ENCODE results near the gene LSM2. TPM values are rescaled to one million over a fixed set of nuclear protein-coding genes. Genes with fewer than 3 reads are reported as not detected.
"Not testable (repeated sequence)": the region's sequence is repeated elsewhere in the genome, so short reads cannot be mapped to it uniquely, and the experiment has no call there.

LSM2 gene
- polyA plus RNA-seq, 2 donors: 25.6 to 42.9 TPM

DNA sequence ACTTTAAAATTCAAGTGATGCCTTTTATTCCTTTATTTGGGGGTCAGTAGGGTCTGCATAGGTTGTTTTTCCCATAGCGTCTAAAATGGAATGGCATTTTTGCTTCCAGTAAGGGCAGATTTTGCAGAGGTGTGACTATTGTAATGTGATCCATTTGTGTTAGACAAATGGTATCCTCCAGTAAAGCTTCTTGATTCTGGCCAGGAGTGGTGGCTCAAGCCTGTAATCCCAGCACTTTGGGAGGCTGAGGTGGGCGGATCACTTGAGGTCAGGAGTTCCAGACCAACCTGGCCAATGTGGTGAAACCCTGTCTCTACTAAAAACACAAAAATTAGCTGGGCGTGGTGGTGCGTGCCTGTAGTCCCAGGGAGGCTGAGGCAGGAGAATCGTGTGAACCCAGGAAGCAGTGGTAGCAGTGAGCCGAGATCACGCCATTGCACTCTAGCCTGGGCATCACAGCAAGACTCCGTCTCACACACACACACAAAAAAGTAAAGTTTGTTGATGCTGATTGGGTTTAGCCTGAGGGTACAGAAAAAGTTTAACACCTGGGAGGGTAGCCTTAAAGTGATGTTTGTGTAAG is 11.3 kb upstream of the LSM2 start:
- not testable (repeated sequence) for H3K27me3 ChIP-seq (ENCODE audit: control insufficient read depth in 1 of 2, insufficient read depth in 2 of 2, low read length in 2 of 2); H3K9me3 ChIP-seq (ENCODE audit: control insufficient read depth in 2 of 2, insufficient read depth in 1 of 2, low read depth in 1 of 2, low read length in 1 of 2); H3K36me3 ChIP-seq (ENCODE audit: control insufficient read depth in 2 of 2, insufficient read depth in 2 of 2, low read length in 1 of 2); H3K4me1 ChIP-seq (ENCODE audit: control insufficient read depth in 2 of 2, insufficient read depth in 2 of 2, low read length in 1 of 2)
- WGBS, 2 donors: 19 to 44% methylated on average over 8 of the region's 8 CpGs
- Histone ChIP-seq H3K4me3 (ENCODE audit: low read depth in 1 of 2, low read length in 2 of 2) (peak overlapping the region; percentile 45 to 52), H3K27ac (ENCODE audit: low read depth in 2 of 2, low read length in 1 of 2) (peak overlapping the region; percentile 66 to 77)

DNA sequence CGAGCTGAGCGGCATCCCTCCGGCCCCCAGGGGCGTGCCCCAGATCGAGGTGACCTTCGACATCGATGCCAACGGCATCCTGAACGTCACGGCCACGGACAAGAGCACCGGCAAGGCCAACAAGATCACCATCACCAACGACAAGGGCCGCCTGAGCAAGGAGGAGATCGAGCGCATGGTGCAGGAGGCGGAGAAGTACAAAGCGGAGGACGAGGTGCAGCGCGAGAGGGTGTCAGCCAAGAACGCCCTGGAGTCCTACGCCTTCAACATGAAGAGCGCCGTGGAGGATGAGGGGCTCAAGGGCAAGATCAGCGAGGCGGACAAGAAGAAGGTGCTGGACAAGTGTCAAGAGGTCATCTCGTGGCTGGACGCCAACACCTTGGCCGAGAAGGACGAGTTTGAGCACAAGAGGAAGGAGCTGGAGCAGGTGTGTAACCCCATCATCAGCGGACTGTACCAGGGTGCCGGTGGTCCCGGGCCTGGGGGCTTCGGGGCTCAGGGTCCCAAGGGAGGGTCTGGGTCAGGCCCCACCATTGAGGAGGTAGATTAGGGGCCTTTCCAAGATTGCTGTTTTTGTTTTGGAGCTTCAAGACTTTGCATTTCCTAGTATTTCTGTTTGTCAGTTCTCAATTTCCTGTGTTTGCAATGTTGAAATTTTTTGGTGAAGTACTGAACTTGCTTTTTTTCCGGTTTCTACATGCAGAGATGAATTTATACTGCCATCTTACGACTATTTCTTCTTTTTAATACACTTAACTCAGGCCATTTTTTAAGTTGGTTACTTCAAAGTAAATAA is 10.6 kb upstream of the LSM2 start:
- 17 to 29% methylated on average over 12 to 15 of the region's 37 CpGs for WGBS, 2 donors
- not testable (repeated sequence) for H3K36me3 ChIP-seq (ENCODE audit: control insufficient read depth in 2 of 2, insufficient read depth in 2 of 2, low read length in 1 of 2); H3K9me3 ChIP-seq (ENCODE audit: control insufficient read depth in 2 of 2, insufficient read depth in 1 of 2, low read depth in 1 of 2, low read length in 1 of 2); H3K4me1 ChIP-seq (ENCODE audit: control insufficient read depth in 2 of 2, insufficient read depth in 2 of 2, low read length in 1 of 2); H3K27me3 ChIP-seq (ENCODE audit: control insufficient read depth in 1 of 2, insufficient read depth in 2 of 2, low read length in 2 of 2)
- Histone ChIP-seq H3K27ac (ENCODE audit: low read depth in 2 of 2, low read length in 1 of 2) (peak overlapping the region; percentile 69 to 81), H3K4me3 (ENCODE audit: low read depth in 1 of 2, low read length in 2 of 2) (peak overlapping the region; percentile 52 to 70)

DNA sequence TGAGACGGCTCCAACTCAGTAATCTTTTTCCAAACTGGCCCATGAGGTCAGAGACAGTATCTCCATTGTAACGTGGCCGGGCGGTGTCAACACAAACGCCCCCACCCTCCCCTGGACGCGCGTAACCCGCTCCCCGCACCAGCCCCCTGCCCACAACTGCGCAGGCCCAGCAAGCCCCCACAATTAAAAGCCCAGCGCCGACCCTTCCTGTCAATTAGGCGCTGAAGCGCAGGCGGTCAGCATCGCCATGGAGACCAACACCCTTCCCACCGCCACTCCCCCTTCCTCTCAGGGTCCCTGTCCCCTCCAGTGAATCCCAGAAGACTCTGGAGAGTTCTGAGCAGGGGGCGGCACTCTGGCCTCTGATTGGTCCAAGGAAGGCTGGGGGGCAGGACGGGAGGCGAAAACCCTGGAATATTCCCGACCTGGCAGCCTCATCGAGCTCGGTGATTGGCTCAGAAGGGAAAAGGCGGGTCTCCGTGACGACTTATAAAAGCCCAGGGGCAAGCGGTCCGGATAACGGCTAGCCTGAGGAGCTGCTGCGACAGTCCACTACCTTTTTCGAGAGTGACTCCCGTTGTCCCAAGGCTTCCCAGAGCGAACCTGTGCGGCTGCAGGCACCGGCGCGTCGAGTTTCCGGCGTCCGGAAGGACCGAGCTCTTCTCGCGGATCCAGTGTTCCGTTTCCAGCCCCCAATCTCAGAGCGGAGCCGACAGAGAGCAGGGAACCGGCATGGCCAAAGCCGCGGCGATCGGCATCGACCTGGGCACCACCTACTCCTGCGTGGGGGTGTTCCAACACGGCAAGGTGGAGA is 8.5 kb upstream of the LSM2 start, which contains the start of the genes HSPA1A and HSPA1L:
TSS of gene HSPA1A (plus strand) at position 519 of the 814 bp plus-strand sequence. CDS start at position 733, 214 bp downstream.
TSS of gene HSPA1L (minus strand) at position 259 of the 814 bp plus-strand sequence. CDS start 3,311 bp downstream, outside the sequence.
- Histone ChIP-seq H3K4me3 (ENCODE audit: low read depth in 1 of 2, low read length in 2 of 2) (peak within 1 kb of the TSS; percentile 75 to 84), H3K27me3 (ENCODE audit: control insufficient read depth in 1 of 2, insufficient read depth in 2 of 2, low read length in 2 of 2) (no peaks in the 10 kb centered on the region), H3K9me3 (ENCODE audit: control insufficient read depth in 2 of 2, insufficient read depth in 1 of 2, low read depth in 1 of 2, low read length in 1 of 2) (no peaks in the 10 kb centered on the region), H3K4me1 (ENCODE audit: control insufficient read depth in 2 of 2, insufficient read depth in 2 of 2, low read length in 1 of 2) (peaks cover 0 to 3% of the 10 kb centered on the region in 2 donors), H3K27ac (ENCODE audit: low read depth in 2 of 2, low read length in 1 of 2) (peak within 1 kb of the TSS; percentile 99 to 100), H3K36me3 (ENCODE audit: control insufficient read depth in 2 of 2, insufficient read depth in 2 of 2, low read length in 1 of 2) (no peaks in the 10 kb centered on the region)
- 0 to 1% methylated on average over 55 to 56 of the region's 56 CpGs for WGBS, 2 donors

DNA sequence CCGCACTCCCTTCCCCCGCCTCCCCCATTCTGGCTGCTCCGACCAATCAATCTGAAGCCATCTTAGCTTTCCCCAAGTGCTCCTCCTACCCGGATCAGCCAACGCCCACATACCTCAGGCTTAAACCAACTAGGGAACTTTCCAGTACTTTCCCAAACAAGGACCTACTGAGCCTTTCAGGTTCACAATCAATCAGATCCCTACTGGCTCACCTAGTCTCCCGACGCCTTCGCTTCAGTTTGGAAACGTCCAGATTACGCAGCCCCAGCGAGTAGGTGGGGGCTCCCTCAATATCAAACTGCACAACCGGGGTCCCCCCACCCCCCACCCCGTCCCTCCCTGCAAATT is 7.9 kb upstream of the LSM2 start:
- H3K27ac ChIP-seq (ENCODE audit: low read depth in 2 of 2, low read length in 1 of 2): peak overlapping the region; percentile 99 to 100

DNA sequence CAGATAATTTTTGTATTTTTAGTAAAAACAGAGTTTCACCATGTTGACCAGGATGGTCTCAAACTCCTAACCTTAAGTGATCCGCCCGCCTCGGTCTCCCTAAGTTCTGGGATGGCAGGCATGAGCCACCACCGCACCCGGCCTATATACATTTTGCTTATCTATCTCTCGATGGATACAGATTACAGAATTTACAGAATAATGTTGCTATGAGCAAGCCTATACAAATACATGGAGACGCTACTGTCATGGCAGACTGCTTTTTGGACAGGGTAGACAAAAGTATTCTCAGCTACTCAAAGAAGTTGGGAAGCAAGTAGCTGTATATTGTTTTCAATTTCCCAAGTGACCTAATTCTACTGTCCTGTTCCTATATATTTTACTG is 6.7 kb upstream of the LSM2 start:
- Histone ChIP-seq H3K27ac (ENCODE audit: low read depth in 2 of 2, low read length in 1 of 2) (peak overlapping the region; percentile 80 to 99), H3K36me3 (ENCODE audit: control insufficient read depth in 2 of 2, insufficient read depth in 2 of 2, low read length in 1 of 2) (no peaks in the 10 kb centered on the region), H3K4me3 (ENCODE audit: low read depth in 1 of 2, low read length in 2 of 2) (no peak overlapping the region), H3K9me3 (ENCODE audit: control insufficient read depth in 2 of 2, insufficient read depth in 1 of 2, low read depth in 1 of 2, low read length in 1 of 2) (no peaks in the 10 kb centered on the region), H3K4me1 (ENCODE audit: control insufficient read depth in 2 of 2, insufficient read depth in 2 of 2, low read length in 1 of 2) (peaks cover 0 to 3% of the 10 kb centered on the region in 2 donors), H3K27me3 (ENCODE audit: control insufficient read depth in 1 of 2, insufficient read depth in 2 of 2, low read length in 2 of 2) (no peaks in the 10 kb centered on the region)
- 92% methylated on average over 7 of the region's 7 CpGs for WGBS, 2 donors

More for the DNA sequence above, 7.9 kb upstream of the LSM2 start:
- Histone ChIP-seq H3K9me3 (ENCODE audit: control insufficient read depth in 2 of 2, insufficient read depth in 1 of 2, low read depth in 1 of 2, low read length in 1 of 2) (no peaks in the 10 kb centered on the region), H3K4me3 (ENCODE audit: low read depth in 1 of 2, low read length in 2 of 2) (peak overlapping the region; percentile 75 to 84), H3K36me3 (ENCODE audit: control insufficient read depth in 2 of 2, insufficient read depth in 2 of 2, low read length in 1 of 2) (no peaks in the 10 kb centered on the region), H3K4me1 (ENCODE audit: control insufficient read depth in 2 of 2, insufficient read depth in 2 of 2, low read length in 1 of 2) (peaks cover 0 to 3% of the 10 kb centered on the region in 2 donors), H3K27me3 (ENCODE audit: control insufficient read depth in 1 of 2, insufficient read depth in 2 of 2, low read length in 2 of 2) (no peaks in the 10 kb centered on the region)
- WGBS, 2 donors: 0 to 1% methylated on average over 13 of the region's 13 CpGs

DNA sequence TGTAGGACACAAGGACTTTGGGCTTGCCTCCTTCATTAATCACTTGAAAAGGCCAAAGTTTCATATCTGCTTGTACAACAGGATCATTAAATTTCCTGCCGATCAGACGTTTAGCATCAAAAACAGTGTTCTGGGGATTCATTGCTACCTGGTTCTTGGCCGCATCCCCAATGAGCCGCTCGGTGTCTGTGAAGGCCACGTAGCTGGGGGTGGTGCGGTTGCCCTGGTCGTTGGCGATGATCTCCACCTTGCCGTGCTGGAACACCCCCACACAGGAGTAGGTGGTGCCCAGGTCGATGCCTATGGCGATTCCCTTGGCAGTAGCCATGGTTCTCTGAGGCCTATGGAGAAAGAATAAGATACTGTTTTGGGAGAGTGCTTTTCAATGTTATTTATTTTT is 4.9 kb upstream of the LSM2 start:
- no peaks in the 10 kb centered on the region for H3K9me3 ChIP-seq (ENCODE audit: control insufficient read depth in 2 of 2, insufficient read depth in 1 of 2, low read depth in 1 of 2, low read length in 1 of 2)
- WGBS, 2 donors: 91 to 92% methylated on average over 12 of the region's 12 CpGs
- H3K27me3 ChIP-seq (ENCODE audit: control insufficient read depth in 1 of 2, insufficient read depth in 2 of 2, low read length in 2 of 2): no peaks in the 10 kb centered on the region
- no peak overlapping the region for H3K27ac ChIP-seq (ENCODE audit: low read depth in 2 of 2, low read length in 1 of 2)
- peaks cover 0 to 3% of the 10 kb centered on the region in 2 donors for H3K4me1 ChIP-seq (ENCODE audit: control insufficient read depth in 2 of 2, insufficient read depth in 2 of 2, low read length in 1 of 2)
- H3K4me3 ChIP-seq (ENCODE audit: low read depth in 1 of 2, low read length in 2 of 2): no peak overlapping the region
- no peaks in the 10 kb centered on the region for H3K36me3 ChIP-seq (ENCODE audit: control insufficient read depth in 2 of 2, insufficient read depth in 2 of 2, low read length in 1 of 2)

DNA sequence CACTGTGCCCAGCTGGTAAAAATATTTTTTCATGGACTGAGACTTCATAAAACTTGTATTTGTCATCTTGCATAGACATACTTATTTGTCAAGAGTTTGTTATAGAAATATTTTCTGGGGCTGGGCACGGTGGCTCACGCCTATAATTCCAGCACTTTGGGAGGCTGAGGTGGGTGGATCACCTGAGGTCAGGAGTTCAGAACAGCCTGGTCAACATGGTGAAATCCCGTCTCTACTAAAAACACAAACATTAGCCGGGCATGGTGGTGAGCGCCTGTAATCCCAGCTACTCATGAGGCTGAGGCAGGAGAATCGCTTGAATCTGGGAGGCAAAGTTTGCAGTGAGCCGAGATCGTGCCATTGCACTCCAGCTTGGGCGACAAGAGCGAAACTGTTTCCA is 1.8 kb upstream of the LSM2 start:
- 91 to 93% methylated on average over 10 of the region's 10 CpGs for whole genome bisulfite sequencing, 2 donors
- H3K4me3 ChIP-seq (ENCODE audit: low read depth in 1 of 2, low read length in 2 of 2); H3K27me3 ChIP-seq (ENCODE audit: control insufficient read depth in 1 of 2, insufficient read depth in 2 of 2, low read length in 2 of 2); H3K4me1 ChIP-seq (ENCODE audit: control insufficient read depth in 2 of 2, insufficient read depth in 2 of 2, low read length in 1 of 2); H3K9me3 ChIP-seq (ENCODE audit: control insufficient read depth in 2 of 2, insufficient read depth in 1 of 2, low read depth in 1 of 2, low read length in 1 of 2); H3K27ac ChIP-seq (ENCODE audit: low read depth in 2 of 2, low read length in 1 of 2); H3K36me3 ChIP-seq (ENCODE audit: control insufficient read depth in 2 of 2, insufficient read depth in 2 of 2, low read length in 1 of 2): not testable (repeated sequence)

DNA sequence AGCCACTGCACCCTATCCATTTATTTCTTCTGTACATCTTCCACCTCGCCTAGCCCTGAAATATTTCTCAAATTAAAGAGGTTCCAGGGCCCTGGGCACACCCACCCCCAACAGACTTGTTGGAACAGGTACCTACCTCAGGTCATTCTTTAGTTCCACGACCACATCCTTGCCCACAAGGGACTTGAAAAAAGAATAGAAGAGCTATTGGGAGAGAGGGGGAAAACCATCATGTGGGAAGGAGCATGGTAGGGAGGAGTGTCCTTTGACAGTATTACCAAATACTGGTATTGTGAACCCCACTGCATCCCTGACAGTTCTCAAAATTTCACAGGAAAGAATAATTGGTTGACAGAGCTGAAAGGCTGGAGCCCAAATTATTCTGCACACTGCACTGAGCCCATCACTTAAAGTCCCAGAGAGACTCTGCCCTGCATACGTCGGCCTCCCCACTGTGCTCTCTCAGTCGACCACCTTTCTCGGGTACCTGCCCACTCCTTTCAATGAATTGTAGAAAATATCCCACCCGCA is 762 bp downstream of the LSM2 start:
- 6 to 10% methylated on average over 7 of the region's 7 CpGs for WGBS, 2 donors

More for the DNA sequence above, 762 bp downstream of the LSM2 start:
- no peaks in the 10 kb centered on the region for H3K36me3 ChIP-seq (ENCODE audit: control insufficient read depth in 2 of 2, insufficient read depth in 2 of 2, low read length in 1 of 2)
- peak overlapping the region; percentile 60 to 69 for H3K4me3 ChIP-seq (ENCODE audit: low read depth in 1 of 2, low read length in 2 of 2)
- H3K27me3 ChIP-seq (ENCODE audit: control insufficient read depth in 1 of 2, insufficient read depth in 2 of 2, low read length in 2 of 2): no peaks in the 10 kb centered on the region
- H3K4me1 ChIP-seq (ENCODE audit: control insufficient read depth in 2 of 2, insufficient read depth in 2 of 2, low read length in 1 of 2): peaks cover 0 to 2% of the 10 kb centered on the region in 2 donors
- no peaks in the 10 kb centered on the region for H3K9me3 ChIP-seq (ENCODE audit: control insufficient read depth in 2 of 2, insufficient read depth in 1 of 2, low read depth in 1 of 2, low read length in 1 of 2)
- H3K27ac ChIP-seq (ENCODE audit: low read depth in 2 of 2, low read length in 1 of 2): peak overlapping the region; percentile 94 to 97
